Liver (tissue), 9 donors: ENCODE results near the gene SLFN11. TPM values are rescaled to one million over a fixed set of nuclear protein-coding genes. Genes with fewer than 3 reads are reported as not detected.

Experiments used
- DNase-seq: peaks from one replicate; pipeline ENCODE4 v3.0.0-alpha.2; 2017; ENCODE audit warnings: low spot score
- H3K27ac ChIP-seq, 2 donors: one replicate each; pipeline ENCODE4 v1.7.0; 2013; ENCODE audit warnings: inconsistent platforms in 2 of 2, low read length in 2 of 2, control low read depth in 1 of 2, low read depth in 1 of 2, mild to moderate bottlenecking in 1 of 2
- H3K27me3 ChIP-seq, 4 donors: one replicate each; pipeline versions ENCODE4 v1.6.1 to v1.7.0; 2013; ENCODE audit warnings: low read length in 3 of 4, inconsistent platforms in 1 of 4, mild to moderate bottlenecking in 1 of 4, moderate library complexity in 1 of 4; ENCODE audit not compliant: control insufficient read depth in 4 of 4, insufficient read depth in 4 of 4
- H3K36me3 ChIP-seq, 4 donors: one replicate each; pipeline versions ENCODE4 v1.6.1 to v1.7.0; 2013; ENCODE audit warnings: low read length in 3 of 4, mild to moderate bottlenecking in 3 of 4, low read depth in 1 of 4, moderate library complexity in 1 of 4; ENCODE audit not compliant: control insufficient read depth in 4 of 4, insufficient read depth in 3 of 4
- H3K4me1 ChIP-seq, 4 donors: one replicate each; pipeline versions ENCODE4 v1.6.1 to v1.7.0; 2013; ENCODE audit warnings: low read length in 3 of 4, mild to moderate bottlenecking in 3 of 4, moderate library complexity in 1 of 4; ENCODE audit not compliant: control insufficient read depth in 4 of 4, insufficient read depth in 4 of 4
- H3K4me3 ChIP-seq, 3 donors: one replicate each; pipeline versions ENCODE4 v1.6.1 to v1.7.0; 2013; ENCODE audit warnings: low read length in 3 of 3, control low read depth in 1 of 3, low read depth in 1 of 3, mild to moderate bottlenecking in 1 of 3
- H3K9ac ChIP-seq, 2 donors: one replicate each; pipeline ENCODE4 v1.7.0; 2013; ENCODE audit warnings: low read length in 2 of 2, mild to moderate bottlenecking in 2 of 2, moderate library complexity in 2 of 2, control low read depth in 1 of 2, low read depth in 1 of 2
- H3K9me3 ChIP-seq, 4 donors: one replicate each; pipeline versions ENCODE4 v1.6.1 to v1.7.0; 2013; ENCODE audit warnings: low read length in 3 of 4; ENCODE audit not compliant: control insufficient read depth in 4 of 4
- EGR1 ChIP-seq, 2 donors: IDR thresholded peaks; 2 replicates each; pipeline ENCODE4 v1.6.1; 2016 to 2018; ENCODE audit warnings: antibody characterized with exemption in 2 of 2, low read depth in 2 of 2
- FOXA1 ChIP-seq: IDR thresholded peaks from 2 replicates; pipeline ENCODE4 v1.6.1; 2016; ENCODE audit warnings: antibody characterized with exemption
- FOXA2 ChIP-seq: IDR thresholded peaks from 2 replicates; pipeline ENCODE4 v1.6.1; 2016; ENCODE audit warnings: antibody characterized with exemption
- GABPA ChIP-seq, 2 donors: IDR thresholded peaks in 1 of 2; conservative IDR thresholded peaks in 1 of 2; 2 replicates each; pipeline ENCODE4 v1.6.1; 2016; ENCODE audit warnings: antibody characterized with exemption in 2 of 2, mild to moderate bottlenecking in 1 of 2, moderate library complexity in 1 of 2
- HNF4A ChIP-seq, 2 donors: conservative IDR thresholded peaks; 2 replicates each; pipeline ENCODE4 v1.6.1; 2016; ENCODE audit warnings: antibody characterized with exemption in 2 of 2, mild to moderate bottlenecking in 2 of 2
- HNF4G ChIP-seq: IDR thresholded peaks from 2 replicates; pipeline ENCODE4 v1.6.1; 2016; ENCODE audit warnings: antibody characterized with exemption
- JUND ChIP-seq, 2 donors: IDR thresholded peaks; 2 replicates each; pipeline ENCODE4 v1.6.1; 2016; ENCODE audit warnings: antibody characterized with exemption in 2 of 2
- NR2F2 ChIP-seq: IDR thresholded peaks from 2 replicates; pipeline ENCODE4 v1.6.1; 2016; ENCODE audit warnings: antibody characterized with exemption
- RAD21 ChIP-seq, 2 donors: IDR thresholded peaks; 2 replicates each; pipeline ENCODE4 v1.6.1; 2016; ENCODE audit warnings: antibody characterized with exemption in 2 of 2, mild to moderate bottlenecking in 2 of 2
- RXRA ChIP-seq, 2 donors: IDR thresholded peaks; 2 replicates each; pipeline ENCODE4 v1.6.1; 2017 to 2018; ENCODE audit warnings: antibody characterized with exemption in 2 of 2, mild to moderate bottlenecking in 1 of 2
- SP1 ChIP-seq: IDR thresholded peaks from 2 replicates; pipeline ENCODE4 v1.6.1; 2018; ENCODE audit warnings: antibody characterized with exemption, mild to moderate bottlenecking
- TAF1 ChIP-seq: conservative IDR thresholded peaks from 2 replicates; pipeline ENCODE4 v1.6.1; 2016; ENCODE audit warnings: antibody characterized with exemption, mild to moderate bottlenecking
- YY1 ChIP-seq: IDR thresholded peaks from 2 replicates; pipeline ENCODE4 v1.6.1; 2016; ENCODE audit warnings: antibody characterized with exemption, mild to moderate bottlenecking
- whole genome bisulfite sequencing: extraction: QIAGEN DNeasy Blood & Tissue Kit; methylation state at CpG from one replicate; pipeline ENCODE4 v1.1.7; 2013; 5-methylcytosine and 5-hydroxymethylcytosine counted together
- polyA plus RNA-seq, 2 donors: library from polyadenylated mRNA; stranded (reverse) in 1 of 2; unstranded in 1 of 2; fragments of 200-250 nt in 1 of 2; fragments of >200 nt in 1 of 2; fragmentation: Nextera tagmentation in 1 of 2; extraction: Ambion mirVana in 1 of 2; gene quantifications; one replicate each; pipeline versions ENCODE4 v1.2.1 to v1.2.3, GENCODE V29; 2013 to 2015
- total RNA-seq, 2 donors: library from RNA; depleted of rRNA; stranded (reverse); fragments of >200 nt; gene quantifications; one replicate each; pipeline ENCODE4 v1.2.3, GENCODE V29; 2014
- TF ChIP-seq, protein P1 (sequence below): IDR thresholded peaks from 2 replicates; pipeline ENCODE4 v1.6.1; 2016; ENCODE audit warnings: antibody characterized with exemption
- TF ChIP-seq, protein P2 (sequence below): IDR thresholded peaks from 2 replicates; pipeline ENCODE4 v1.6.1; 2016; ENCODE audit warnings: antibody characterized with exemption
- TF ChIP-seq, protein P3 (sequence below): fragments of 150-350 bp; IDR thresholded peaks from 2 replicates; pipeline ENCODE4 v1.5.1; 2017; ENCODE audit warnings: improper control_type of control experiment, low read depth, low read length; ENCODE audit not compliant: missing input control
- TF ChIP-seq, protein P4 (sequence below): IDR thresholded peaks from 2 replicates; pipeline ENCODE4 v1.6.1; 2016; ENCODE audit warnings: antibody characterized with exemption, mild to moderate bottlenecking
- TF ChIP-seq, protein P5 (sequence below): IDR thresholded peaks from 2 replicates; pipeline ENCODE4 v1.6.1; 2016; ENCODE audit warnings: antibody characterized with exemption
- donor health status: healthy.
- donor health status: healthy.
- donor health status: healthy.
- donor health status: healthy.
- donor health status: healthy.

SLFN11 gene
- total and polyA plus RNA-seq, 4 donors: 1.6 to 18.7 (median 6.2) TPM

DNA sequence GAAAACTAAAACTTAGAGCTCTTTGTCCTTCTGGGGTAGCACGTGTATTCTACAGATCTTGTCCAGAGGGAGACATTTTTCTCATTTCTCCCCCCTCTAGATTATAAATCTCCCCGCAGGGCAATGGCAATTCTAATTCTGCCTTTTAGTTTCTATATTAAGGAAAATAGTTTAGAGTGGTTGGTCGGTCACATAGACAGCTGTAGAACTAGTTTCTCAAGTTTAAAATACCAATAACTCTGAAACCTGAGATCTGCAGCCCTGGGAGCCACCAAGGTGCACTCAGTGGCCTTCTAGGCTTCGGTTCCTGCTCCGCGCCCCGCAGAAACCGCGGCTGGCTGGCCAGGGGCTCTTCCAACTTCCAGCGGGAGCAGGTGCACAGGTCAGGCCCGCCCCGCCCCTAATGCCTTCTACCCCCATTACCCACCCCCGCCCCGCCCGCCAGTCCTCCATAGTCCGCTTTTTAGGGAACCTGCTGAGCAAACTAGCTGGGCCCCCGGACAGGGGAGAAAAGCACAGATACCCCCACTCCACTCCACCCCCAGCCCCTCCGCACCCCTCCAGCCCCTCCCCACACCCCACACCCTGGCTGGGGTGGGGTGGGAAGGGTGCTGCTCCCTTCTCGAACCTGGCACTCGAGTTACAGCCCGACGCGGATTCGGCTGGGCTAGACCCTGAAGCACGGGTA lies 431 bp downstream of the SLFN11 start:
- Histone ChIP-seq H3K9ac (peak overlapping the region in 1 of 2 donors; percentile 4), H3K4me1 (peaks cover 1 to 13% (median 8%) of the 10 kb centered on the region in 4 donors), H3K4me3 (peak overlapping the region in 2 of 3 donors; percentile 59 to 61), H3K36me3 (peaks cover 0 to 3% (median 0%) of the 10 kb centered on the region in 4 donors), H3K9me3 (peaks cover 0 to 6% (median 2%) of the 10 kb centered on the region in 4 donors), H3K27ac (peak overlapping the region; percentile 83 to 88), H3K27me3 (peaks cover 0 to 10% (median under 1%) of the 10 kb centered on the region in 4 donors)
- no peak for DNase-seq
- WGBS: 4% methylated on average over 25 of the region's 25 CpGs
- TF ChIP-seq HNF4G (no peak), NR2F2 (no peak), EGR1 (IDR thresholded peaks at IDR 0.05; ENCODE audit: low read depth in 2 of 2) (no peak), YY1 (no peak), SP1 (no peak), JUND (IDR thresholded peaks at IDR 0.05) (no peak), HNF4A (conservative IDR thresholded peaks at IDR 0.05) (no peak), RAD21 (IDR thresholded peaks at IDR 0.05) (no peak)
- TF ChIP-seq, protein P1, sequence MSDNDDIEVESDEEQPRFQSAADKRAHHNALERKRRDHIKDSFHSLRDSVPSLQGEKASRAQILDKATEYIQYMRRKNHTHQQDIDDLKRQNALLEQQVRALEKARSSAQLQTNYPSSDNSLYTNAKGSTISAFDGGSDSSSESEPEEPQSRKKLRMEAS: no peak
- TF ChIP-seq, protein P2, sequence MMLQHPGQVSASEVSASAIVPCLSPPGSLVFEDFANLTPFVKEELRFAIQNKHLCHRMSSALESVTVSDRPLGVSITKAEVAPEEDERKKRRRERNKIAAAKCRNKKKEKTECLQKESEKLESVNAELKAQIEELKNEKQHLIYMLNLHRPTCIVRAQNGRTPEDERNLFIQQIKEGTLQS: no peak
- TF ChIP-seq, protein P3, sequence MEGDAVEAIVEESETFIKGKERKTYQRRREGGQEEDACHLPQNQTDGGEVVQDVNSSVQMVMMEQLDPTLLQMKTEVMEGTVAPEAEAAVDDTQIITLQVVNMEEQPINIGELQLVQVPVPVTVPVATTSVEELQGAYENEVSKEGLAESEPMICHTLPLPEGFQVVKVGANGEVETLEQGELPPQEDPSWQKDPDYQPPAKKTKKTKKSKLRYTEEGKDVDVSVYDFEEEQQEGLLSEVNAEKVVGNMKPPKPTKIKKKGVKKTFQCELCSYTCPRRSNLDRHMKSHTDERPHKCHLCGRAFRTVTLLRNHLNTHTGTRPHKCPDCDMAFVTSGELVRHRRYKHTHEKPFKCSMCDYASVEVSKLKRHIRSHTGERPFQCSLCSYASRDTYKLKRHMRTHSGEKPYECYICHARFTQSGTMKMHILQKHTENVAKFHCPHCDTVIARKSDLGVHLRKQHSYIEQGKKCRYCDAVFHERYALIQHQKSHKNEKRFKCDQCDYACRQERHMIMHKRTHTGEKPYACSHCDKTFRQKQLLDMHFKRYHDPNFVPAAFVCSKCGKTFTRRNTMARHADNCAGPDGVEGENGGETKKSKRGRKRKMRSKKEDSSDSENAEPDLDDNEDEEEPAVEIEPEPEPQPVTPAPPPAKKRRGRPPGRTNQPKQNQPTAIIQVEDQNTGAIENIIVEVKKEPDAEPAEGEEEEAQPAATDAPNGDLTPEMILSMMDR: no peak

DNA sequence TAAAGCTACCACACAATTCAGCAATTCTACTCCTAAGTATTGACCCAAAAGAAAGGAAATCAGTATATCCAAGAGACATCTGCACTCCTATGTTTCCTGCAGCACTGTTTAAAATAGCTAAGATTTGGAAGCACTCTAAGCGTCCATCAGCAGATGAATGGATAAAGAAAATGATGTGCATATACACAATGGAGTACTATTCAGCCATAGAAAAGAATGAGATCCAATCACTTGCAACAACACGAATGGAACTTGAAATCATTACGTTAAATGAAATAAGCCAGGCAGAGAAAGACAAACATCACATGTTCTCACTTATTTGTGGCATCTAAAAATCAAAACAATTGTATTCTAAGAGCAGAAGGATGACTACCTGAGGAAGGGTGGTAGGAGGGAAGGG lies 1.5 kb downstream of the SLFN11 start:
- TF ChIP-seq HNF4A (conservative IDR thresholded peaks at IDR 0.05): no peak
- no peak for TF ChIP-seq FOXA2
- TF ChIP-seq, protein P2: no peak
- TF ChIP-seq YY1: no peak
- no peak for TF ChIP-seq FOXA1
- no peak for TF ChIP-seq TAF1
- TF ChIP-seq HNF4G: no peak
- TF ChIP-seq, protein P1: no peak
- no peak for TF ChIP-seq RXRA (IDR thresholded peaks at IDR 0.05)
- TF ChIP-seq EGR1 (IDR thresholded peaks at IDR 0.05; ENCODE audit: low read depth in 2 of 2): no peak
- no peak for TF ChIP-seq SP1
- TF ChIP-seq, protein P4, sequence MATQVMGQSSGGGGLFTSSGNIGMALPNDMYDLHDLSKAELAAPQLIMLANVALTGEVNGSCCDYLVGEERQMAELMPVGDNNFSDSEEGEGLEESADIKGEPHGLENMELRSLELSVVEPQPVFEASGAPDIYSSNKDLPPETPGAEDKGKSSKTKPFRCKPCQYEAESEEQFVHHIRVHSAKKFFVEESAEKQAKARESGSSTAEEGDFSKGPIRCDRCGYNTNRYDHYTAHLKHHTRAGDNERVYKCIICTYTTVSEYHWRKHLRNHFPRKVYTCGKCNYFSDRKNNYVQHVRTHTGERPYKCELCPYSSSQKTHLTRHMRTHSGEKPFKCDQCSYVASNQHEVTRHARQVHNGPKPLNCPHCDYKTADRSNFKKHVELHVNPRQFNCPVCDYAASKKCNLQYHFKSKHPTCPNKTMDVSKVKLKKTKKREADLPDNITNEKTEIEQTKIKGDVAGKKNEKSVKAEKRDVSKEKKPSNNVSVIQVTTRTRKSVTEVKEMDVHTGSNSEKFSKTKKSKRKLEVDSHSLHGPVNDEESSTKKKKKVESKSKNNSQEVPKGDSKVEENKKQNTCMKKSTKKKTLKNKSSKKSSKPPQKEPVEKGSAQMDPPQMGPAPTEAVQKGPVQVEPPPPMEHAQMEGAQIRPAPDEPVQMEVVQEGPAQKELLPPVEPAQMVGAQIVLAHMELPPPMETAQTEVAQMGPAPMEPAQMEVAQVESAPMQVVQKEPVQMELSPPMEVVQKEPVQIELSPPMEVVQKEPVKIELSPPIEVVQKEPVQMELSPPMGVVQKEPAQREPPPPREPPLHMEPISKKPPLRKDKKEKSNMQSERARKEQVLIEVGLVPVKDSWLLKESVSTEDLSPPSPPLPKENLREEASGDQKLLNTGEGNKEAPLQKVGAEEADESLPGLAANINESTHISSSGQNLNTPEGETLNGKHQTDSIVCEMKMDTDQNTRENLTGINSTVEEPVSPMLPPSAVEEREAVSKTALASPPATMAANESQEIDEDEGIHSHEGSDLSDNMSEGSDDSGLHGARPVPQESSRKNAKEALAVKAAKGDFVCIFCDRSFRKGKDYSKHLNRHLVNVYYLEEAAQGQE: no peak
- TF ChIP-seq, protein P5, sequence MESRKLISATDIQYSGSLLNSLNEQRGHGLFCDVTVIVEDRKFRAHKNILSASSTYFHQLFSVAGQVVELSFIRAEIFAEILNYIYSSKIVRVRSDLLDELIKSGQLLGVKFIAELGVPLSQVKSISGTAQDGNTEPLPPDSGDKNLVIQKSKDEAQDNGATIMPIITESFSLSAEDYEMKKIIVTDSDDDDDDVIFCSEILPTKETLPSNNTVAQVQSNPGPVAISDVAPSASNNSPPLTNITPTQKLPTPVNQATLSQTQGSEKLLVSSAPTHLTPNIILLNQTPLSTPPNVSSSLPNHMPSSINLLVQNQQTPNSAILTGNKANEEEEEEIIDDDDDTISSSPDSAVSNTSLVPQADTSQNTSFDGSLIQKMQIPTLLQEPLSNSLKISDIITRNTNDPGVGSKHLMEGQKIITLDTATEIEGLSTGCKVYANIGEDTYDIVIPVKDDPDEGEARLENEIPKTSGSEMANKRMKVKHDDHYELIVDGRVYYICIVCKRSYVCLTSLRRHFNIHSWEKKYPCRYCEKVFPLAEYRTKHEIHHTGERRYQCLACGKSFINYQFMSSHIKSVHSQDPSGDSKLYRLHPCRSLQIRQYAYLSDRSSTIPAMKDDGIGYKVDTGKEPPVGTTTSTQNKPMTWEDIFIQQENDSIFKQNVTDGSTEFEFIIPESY: no peak
- TF ChIP-seq, protein P3: no peak
- TF ChIP-seq RAD21 (IDR thresholded peaks at IDR 0.05): no peak
- TF ChIP-seq JUND (IDR thresholded peaks at IDR 0.05): no peak
- TF ChIP-seq NR2F2: no peak
- no peak for TF ChIP-seq GABPA (IDR thresholded peaks at IDR 0.05 in 1 of 2, conservative IDR thresholded peaks at IDR 0.05 in 1 of 2)
- 52% methylated on average over 3 of the region's 3 CpGs for WGBS
- H3K27me3 ChIP-seq: peaks cover 0 to 10% (median under 1%) of the 10 kb centered on the region in 4 donors
- no peak overlapping the region for H3K4me3 ChIP-seq
- H3K4me1 ChIP-seq: peaks cover 1 to 16% (median 8%) of the 10 kb centered on the region in 4 donors
- DNase-seq: no peak
- no peak overlapping the region for H3K27ac ChIP-seq
- H3K36me3 ChIP-seq: peaks cover 0 to 3% (median 0%) of the 10 kb centered on the region in 4 donors
- peaks cover 0 to 6% (median 2%) of the 10 kb centered on the region in 4 donors for H3K9me3 ChIP-seq
- H3K9ac ChIP-seq: no peak overlapping the region
